ENCODE data around the gene C1orf216.
"Not testable (repeated sequence)": the region's sequence is repeated elsewhere in the genome, so short reads cannot be mapped to it uniquely, and the experiment has no call there.

The C1orf216 gene

DNA sequence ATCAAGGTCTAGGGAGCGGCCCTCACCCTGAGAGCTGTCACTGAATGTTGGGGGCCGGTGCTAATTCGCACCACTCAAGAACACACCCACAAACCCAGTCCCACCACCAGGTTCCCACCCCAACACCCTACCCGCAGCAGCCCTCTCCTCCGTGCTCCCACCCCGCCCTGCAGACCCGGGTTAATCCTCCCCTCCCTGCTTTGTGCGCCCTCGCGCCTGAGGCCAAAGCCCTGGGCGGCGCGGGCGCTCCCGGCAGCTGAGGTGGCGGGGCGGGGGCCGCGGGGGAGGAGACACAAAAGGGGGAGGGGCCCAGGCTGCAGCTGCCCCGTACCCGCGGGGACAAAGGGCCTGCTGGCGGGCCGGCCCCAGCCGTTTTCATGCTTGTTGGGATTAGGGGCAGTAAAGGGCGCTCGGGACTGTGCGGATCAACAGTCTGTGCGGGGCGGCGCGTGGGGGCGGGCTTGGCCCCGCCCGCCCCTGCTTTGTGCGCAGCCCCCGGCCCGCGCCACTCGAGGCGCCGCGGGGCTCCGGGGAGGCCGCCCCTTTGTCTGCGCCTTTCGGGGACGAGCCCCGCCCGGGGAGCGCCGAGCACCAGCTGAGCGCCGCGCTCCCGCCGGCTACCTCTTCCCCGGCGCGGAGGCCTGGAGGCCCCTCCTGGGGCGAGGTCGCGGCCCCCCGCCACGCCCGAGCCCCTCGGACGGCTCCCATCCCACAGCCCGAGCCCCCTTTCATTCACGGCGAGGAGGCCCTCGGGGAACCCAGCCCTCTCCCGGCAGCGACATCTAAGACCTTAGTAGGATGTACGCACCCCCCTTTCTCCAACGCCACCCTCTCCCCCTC lies 10.9 kb downstream of the C1orf216 start:
- peak in 41 of 56 donors; percentile 2 to 66 (median 23) for DNase-seq

DNA sequence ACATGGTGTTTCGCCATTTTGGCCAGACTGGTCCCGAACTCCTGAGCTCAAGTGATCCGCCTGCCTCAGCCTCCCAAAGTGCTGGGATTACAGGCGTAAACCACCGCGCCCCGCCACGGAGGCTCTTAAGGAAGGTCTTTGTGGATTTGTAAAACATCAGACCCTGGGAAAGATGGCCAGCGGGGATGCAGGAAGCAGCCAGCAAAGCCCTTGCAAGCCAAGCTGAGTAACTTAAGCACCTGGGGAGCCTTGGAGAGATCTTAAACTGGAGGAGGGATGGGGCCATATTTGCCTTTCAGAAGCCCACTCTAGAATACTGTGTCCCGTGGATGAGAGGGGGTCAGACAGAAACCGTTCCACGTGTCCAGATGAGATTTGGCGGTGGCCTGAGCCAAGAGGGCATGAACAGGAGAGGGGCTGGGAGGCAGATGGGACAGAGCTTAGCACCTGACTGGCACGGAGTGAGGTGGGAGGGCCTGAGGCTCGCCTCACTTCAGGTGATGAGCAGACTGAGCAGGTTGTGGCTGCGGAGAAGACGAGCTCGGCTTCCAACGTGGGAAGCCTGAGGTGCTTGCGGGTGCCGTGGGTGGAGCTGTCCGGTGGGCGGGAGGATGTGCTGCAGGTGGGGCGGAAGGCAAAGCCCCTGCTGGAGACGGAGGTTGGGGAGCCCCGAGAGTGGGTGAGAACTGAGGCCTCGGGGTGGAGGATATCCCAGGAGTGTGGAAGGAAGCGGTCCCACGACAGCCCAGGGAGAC lies 11.7 kb downstream of the C1orf216 start:
- DNase-seq, result peak in 6 of 56 donors; percentile 11 to 47 (median 40)

- DNase-seq, result no peak
Measured at GRCh38 chr1:35702508-35702907, 16.2 kb downstream of the C1orf216 start.

DNA sequence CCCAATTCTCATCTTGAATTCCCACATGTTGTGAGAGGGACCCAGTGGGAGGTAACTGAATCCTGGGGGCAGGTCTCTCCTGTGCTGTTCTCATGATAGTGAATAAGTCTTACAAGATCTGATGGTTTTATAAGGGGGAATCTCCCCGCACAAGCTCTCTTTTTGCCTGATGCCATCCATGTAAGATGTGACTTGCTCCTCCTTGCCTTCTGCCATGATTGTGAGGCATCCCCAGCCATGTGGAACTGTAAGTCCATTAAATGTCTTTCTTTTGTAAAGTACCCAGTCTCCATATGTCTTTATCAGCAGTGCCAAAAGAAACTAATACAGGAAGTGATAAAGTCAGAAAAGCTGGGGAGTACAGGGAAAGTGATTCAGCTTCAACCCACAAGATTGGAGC lies 19.5 kb downstream of the C1orf216 start:
- not testable (repeated sequence) for DNase-seq

GRCh38 chr1:35692317-35692716 lies 26.4 kb downstream of the C1orf216 start:
- no peak for DNase-seq

- DNase-seq, result no peak
Measured at GRCh38 chr1:35691571-35692220, 27.0 kb downstream of the C1orf216 start.

DNA sequence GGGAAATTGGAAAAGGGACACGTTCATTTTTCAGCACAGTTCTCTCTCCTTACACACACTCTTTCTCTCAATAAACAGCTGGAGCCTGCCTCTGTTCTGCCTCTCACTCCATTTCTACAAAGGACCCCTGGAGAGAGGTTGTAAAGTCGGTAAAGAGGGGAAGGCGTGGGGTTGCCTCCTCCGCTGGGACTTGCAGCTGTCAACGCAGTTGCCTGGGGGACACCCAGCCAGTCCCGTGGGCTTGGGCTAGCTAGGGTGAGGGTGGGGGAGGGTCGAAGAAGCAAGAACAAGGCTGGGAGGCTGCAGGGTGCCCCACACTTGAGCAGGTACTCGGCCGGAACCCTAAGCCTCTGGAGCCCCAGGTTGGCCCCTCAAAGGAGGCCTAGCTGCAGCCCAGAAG lies 27.6 kb downstream of the C1orf216 start:
- DNase-seq, result no peak

GRCh38 chr1:35690103-35690502 lies 28.6 kb downstream of the C1orf216 start:
- DNase-seq, result not testable (repeated sequence)

GRCh38 chr1:35688161-35688560 lies 30.5 kb downstream of the C1orf216 start:
- no peak for DNase-seq

DNA sequence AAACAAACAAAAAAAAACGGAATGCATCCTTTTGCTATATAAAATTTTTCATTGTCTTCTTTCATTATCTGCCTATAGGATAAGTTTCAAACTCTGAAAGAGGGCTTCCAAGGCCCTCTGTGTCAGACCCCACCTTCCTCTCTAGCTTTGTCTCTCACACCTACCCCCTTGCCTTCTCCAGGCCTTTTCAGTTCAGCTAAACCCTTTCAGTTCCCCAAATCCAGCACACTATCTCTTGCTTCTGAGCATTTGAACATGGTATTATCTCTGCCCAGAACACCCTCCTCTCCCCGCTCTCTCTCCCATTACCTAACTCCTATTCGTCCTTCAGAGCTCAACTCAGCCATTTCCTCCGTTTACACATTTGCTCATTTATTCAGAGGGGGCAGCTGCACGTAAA lies 35.7 kb downstream of the C1orf216 start:
- no peak for DNase-seq

DNA sequence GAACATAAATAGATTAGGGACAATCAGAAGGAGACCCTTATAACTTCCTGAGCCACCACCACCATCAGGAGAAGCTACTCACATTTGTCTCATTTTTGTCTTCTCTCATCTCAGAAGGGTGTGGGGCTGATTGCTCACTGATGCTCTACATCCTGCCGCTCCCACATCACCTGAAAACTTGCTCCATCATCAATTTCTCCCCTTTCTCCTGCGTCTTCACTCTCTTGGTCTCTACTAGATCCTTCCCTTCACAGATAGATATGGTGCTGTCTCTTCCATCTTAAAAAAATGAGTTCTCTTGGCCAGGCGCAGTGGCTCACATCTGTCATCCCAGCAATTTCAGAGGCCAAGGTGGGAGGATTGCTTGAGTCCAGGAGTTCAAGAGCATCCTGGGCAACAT lies 38.4 kb downstream of the C1orf216 start:
- DNase-seq, result no peak

DNA sequence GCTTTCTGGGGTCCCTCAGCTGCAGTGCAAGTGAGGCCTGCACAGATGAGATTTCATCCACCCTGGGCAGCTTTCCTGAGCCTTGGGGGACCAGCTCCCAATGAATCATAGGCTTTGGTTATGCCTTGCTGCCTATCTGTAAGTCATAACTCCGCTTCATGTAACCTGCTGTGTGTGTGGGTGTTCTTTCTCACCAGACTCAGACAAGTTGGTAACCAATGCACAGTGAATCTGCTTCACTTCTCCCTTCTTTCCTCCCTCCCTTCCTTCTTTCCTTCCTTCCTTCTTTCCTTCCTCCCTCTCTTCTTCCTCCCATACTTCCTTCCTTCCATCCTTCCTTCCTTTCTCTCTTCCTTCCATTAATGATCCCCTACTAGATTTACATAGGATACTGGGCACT lies 42.9 kb downstream of the C1orf216 start:
- DNase-seq, result peak in 5 of 56 donors; percentile 0 to 16 (median 2)

GRCh38 chr1:35674111-35674510 lies 44.6 kb downstream of the C1orf216 start:
- DNase-seq, result no peak

GRCh38 chr1:35672116-35672515 lies 46.6 kb downstream of the C1orf216 start:
- no peak for DNase-seq

GRCh38 chr1:35668506-35668905 lies 50.2 kb downstream of the C1orf216 start:
- DNase-seq, result no peak

DNA sequence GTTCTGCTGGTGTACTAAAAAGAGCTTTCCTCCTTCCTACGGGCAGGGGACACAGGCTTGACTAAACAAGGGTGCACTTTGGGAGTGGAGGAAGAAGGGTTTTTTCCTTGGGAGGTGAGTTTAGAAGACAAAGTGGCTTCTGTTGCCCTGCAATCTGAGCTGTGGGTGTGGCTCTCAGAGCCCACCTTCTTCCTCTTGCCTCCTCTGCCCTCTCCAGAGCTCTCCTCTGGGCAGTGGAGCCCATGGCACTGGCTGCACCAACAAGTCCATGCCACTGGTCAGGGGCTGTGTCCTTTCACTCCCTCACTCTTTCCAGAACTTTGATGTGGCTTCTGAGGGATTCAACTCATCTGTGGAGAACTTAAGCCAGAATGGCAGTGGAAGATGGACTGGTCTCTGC lies 51.8 kb downstream of the C1orf216 start:
- DNase-seq, result no peak

DNA sequence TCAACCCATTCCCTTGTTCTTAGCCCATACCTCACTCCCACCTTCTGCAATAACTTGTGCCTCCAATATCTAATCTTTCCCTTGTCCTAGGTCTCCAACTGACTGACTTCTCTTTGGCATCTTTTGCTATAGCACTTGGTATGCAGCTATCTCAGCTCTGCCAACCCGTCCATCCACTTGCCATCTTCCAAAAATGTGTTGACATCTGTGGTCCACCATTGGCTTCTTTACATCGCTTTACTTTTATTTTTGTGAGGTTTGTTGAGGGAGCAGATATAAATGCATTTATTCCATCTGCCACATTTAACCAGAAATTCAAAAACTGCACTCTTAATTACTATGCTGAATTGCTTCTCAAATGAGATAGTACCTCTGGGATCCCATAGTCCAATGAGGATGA lies 52.5 kb downstream of the C1orf216 start:
- DNase-seq, result no peak

Measured in nucleus accumbens (tissue), 56 donors.